Neural progenitor cell (in vitro differentiated cells): ENCODE data around the gene FAM234A. TPM values are rescaled to one million over a fixed set of nuclear protein-coding genes. Genes with fewer than 3 reads are reported as not detected.

Experiments
- DNase-seq: peaks from one replicate; pipeline ENCODE4 v3.0.0-alpha.2; 2016; ENCODE audit warnings: low spot score
- H2AFZ ChIP-seq: fragments of 200-600 bp; sonication (generic); replicated peaks from 2 replicates; pipeline ENCODE4 v1.6.1; 2016; ENCODE audit warnings: antibody characterized with exemption
- H3F3A ChIP-seq: fragments of 200-600 bp; sonication (generic); 2 replicates; pipeline ENCODE4 v1.6.1; 2016; ENCODE audit warnings: antibody characterized with exemption, low read depth
- H3K27ac ChIP-seq: fragments of 200-600 bp; sonication (generic); 2 replicates; pipeline ENCODE4 v1.5.1; 2016; ENCODE audit warnings: mild to moderate bottlenecking
- H3K27me3 ChIP-seq: fragments of 200-600 bp; sonication (generic); 2 replicates; pipeline ENCODE4 v1.6.1; 2016; ENCODE audit warnings: mild to moderate bottlenecking, moderate library complexity
- H3K36me3 ChIP-seq: fragments of 200-600 bp; sonication (generic); 2 replicates; pipeline ENCODE4 v1.5.1; 2016
- H3K4me1 ChIP-seq: fragments of 200-600 bp; sonication (generic); 2 replicates; pipeline ENCODE4 v1.6.1; 2016; ENCODE audit warnings: mixed run types
- H3K4me2 ChIP-seq: fragments of 200-600 bp; sonication (generic); 2 replicates; pipeline ENCODE4 v1.6.1; 2016
- H3K4me3 ChIP-seq: fragments of 200-600 bp; sonication (generic); 2 replicates; pipeline ENCODE4 v1.5.1; 2016
- H3K79me2 ChIP-seq: fragments of 200-600 bp; sonication (generic); 2 replicates; pipeline ENCODE4 v1.6.1; 2016; ENCODE audit warnings: low read depth
- H3K9ac ChIP-seq: fragments of 200-600 bp; sonication (generic); 2 replicates; pipeline ENCODE4 v1.6.1; 2016
- H3K9me3 ChIP-seq: fragments of 200-600 bp; sonication (generic); 2 replicates; pipeline ENCODE4 v1.5.1; 2016; ENCODE audit warnings: low read depth
- H4K20me1 ChIP-seq: fragments of 200-600 bp; sonication (generic); 2 replicates; pipeline ENCODE4 v1.6.1; 2016; ENCODE audit warnings: low read depth
- H3K27ac Mint-ChIP-seq: 3 replicates; pipeline ENCODE4 v1.8.0; 2021; ENCODE audit warnings: mixed read lengths
- H3K27me3 Mint-ChIP-seq: 2 replicates; pipeline ENCODE4 v1.8.0; 2022; ENCODE audit warnings: low read depth, mild to moderate bottlenecking, inconsistent platforms, moderate library complexity, mixed read lengths; ENCODE audit not compliant: insufficient read depth
- H3K36me3 Mint-ChIP-seq: 3 replicates; pipeline ENCODE4 v1.8.0; 2021; ENCODE audit warnings: mixed read lengths
- H3K4me1 Mint-ChIP-seq: 3 replicates; pipeline ENCODE4 v1.8.0; 2021; ENCODE audit warnings: mixed read lengths
- H3K4me3 Mint-ChIP-seq: 3 replicates; pipeline ENCODE4 v1.8.0; 2021; ENCODE audit warnings: mild to moderate bottlenecking, moderate library complexity, mixed read lengths
- H3K9me3 Mint-ChIP-seq: 3 replicates; pipeline ENCODE4 v1.8.0; 2020; ENCODE audit warnings: mixed read lengths
- CTCF ChIP-seq: fragments of 200-600 bp; sonication (generic); IDR thresholded peaks from 2 replicates; pipeline ENCODE4 v1.5.1; 2017; ENCODE audit warnings: antibody characterized with exemption, mild to moderate bottlenecking
- EZH2 ChIP-seq: fragments of 200-600 bp; sonication (generic); IDR thresholded peaks from 2 replicates; pipeline ENCODE4 v1.6.1; 2017; ENCODE audit warnings: antibody characterized with exemption, mild to moderate bottlenecking, moderate library complexity
- EZH2phosphoT487 ChIP-seq: fragments of 200-600 bp; sonication (generic); IDR thresholded peaks from 2 replicates; pipeline ENCODE4 v1.6.1; 2017; ENCODE audit warnings: antibody characterized with exemption
- total RNA-seq: library from RNA; depleted of rRNA; stranded (reverse); fragments of >200 nt; gene quantifications from 2 replicates; pipeline ENCODE4 v1.2.3, GENCODE V29; 2015; ENCODE audit warnings: low replicate concordance

Gene FAM234A
- total RNA-seq, 1 donor from 2014 or later: 115 TPM

- no peaks in the 10 kb centered on the region for H3F3A ChIP-seq
- no peak overlapping the region for H3K4me2 ChIP-seq
- H4K20me1 ChIP-seq: no peaks in the 10 kb centered on the region
- no peaks in the 10 kb centered on the region for H3K4me1 ChIP-seq
- Mint-ChIP-seq H3K27ac (no peak overlapping the region), H3K4me1 (no peaks in the 10 kb centered on the region), H3K27me3 (peaks cover 2% of the 10 kb centered on the region), H3K4me3 (no peak overlapping the region), H3K9me3 (no peaks in the 10 kb centered on the region), H3K36me3 (peaks cover 4% of the 10 kb centered on the region)
- H3K27me3 ChIP-seq: no peaks in the 10 kb centered on the region
- no peaks in the 10 kb centered on the region for H3K9me3 ChIP-seq
- no peak overlapping the region for H3K4me3 ChIP-seq
- TF ChIP-seq EZH2phosphoT487 (no peak), CTCF (no peak), EZH2 (no peak)
- DNase-seq: no peak
- no peak overlapping the region for H3K27ac ChIP-seq
- H3K79me2 ChIP-seq: no peaks in the 10 kb centered on the region
- no peak overlapping the region for H3K9ac ChIP-seq
- H3K36me3 ChIP-seq: no peaks in the 10 kb centered on the region
- no peak overlapping the region for H2AFZ ChIP-seq
Measured at GRCh38 chr16:293043-293775, 58.6 kb downstream of the FAM234A start.

GRCh38 chr16:296276-296675 is 61.7 kb downstream of the FAM234A start:
- no peaks in the 10 kb centered on the region for H3F3A ChIP-seq
- no peak overlapping the region for H3K4me3 ChIP-seq
- no peaks in the 10 kb centered on the region for H3K4me1 Mint-ChIP-seq
- H3K36me3 Mint-ChIP-seq: peaks cover 4% of the 10 kb centered on the region
- H3K27ac Mint-ChIP-seq: no peak overlapping the region
- no peaks in the 10 kb centered on the region for H3K9me3 ChIP-seq
- peaks cover 2% of the 10 kb centered on the region for H3K27me3 Mint-ChIP-seq
- H4K20me1 ChIP-seq: no peaks in the 10 kb centered on the region
- TF ChIP-seq EZH2phosphoT487 (no peak), EZH2 (no peak), CTCF (no peak)
- no peaks in the 10 kb centered on the region for H3K9me3 Mint-ChIP-seq
- no peak overlapping the region for H3K4me3 Mint-ChIP-seq
- no peak overlapping the region for H3K27ac ChIP-seq
- no peaks in the 10 kb centered on the region for H3K4me1 ChIP-seq
- DNase-seq: no peak
- H3K4me2 ChIP-seq: no peak overlapping the region
- H2AFZ ChIP-seq: no peak overlapping the region
- H3K9ac ChIP-seq: no peak overlapping the region
- no peaks in the 10 kb centered on the region for H3K79me2 ChIP-seq
- no peaks in the 10 kb centered on the region for H3K27me3 ChIP-seq
- no peaks in the 10 kb centered on the region for H3K36me3 ChIP-seq

GRCh38 chr16:296806-297510 is 62.3 kb downstream of the FAM234A start:
- H3K4me1 ChIP-seq: no peaks in the 10 kb centered on the region
- H3K27ac Mint-ChIP-seq: no peak overlapping the region
- no peak overlapping the region for H3K4me2 ChIP-seq
- H3F3A ChIP-seq: no peaks in the 10 kb centered on the region
- peaks cover 2% of the 10 kb centered on the region for H3K27me3 Mint-ChIP-seq
- peaks cover 3% of the 10 kb centered on the region for H3K36me3 Mint-ChIP-seq
- no peak for TF ChIP-seq EZH2phosphoT487
- no peak for TF ChIP-seq EZH2
- TF ChIP-seq CTCF: no peak
- no peaks in the 10 kb centered on the region for H3K27me3 ChIP-seq
- no peaks in the 10 kb centered on the region for H3K9me3 Mint-ChIP-seq
- H3K4me3 ChIP-seq: no peak overlapping the region
- no peaks in the 10 kb centered on the region for H4K20me1 ChIP-seq
- no peak for DNase-seq
- no peaks in the 10 kb centered on the region for H3K79me2 ChIP-seq
- no peak overlapping the region for H2AFZ ChIP-seq
- no peaks in the 10 kb centered on the region for H3K4me1 Mint-ChIP-seq
- no peak overlapping the region for H3K27ac ChIP-seq
- H3K4me3 Mint-ChIP-seq: no peak overlapping the region
- H3K36me3 ChIP-seq: no peaks in the 10 kb centered on the region
- no peak overlapping the region for H3K9ac ChIP-seq
- no peaks in the 10 kb centered on the region for H3K9me3 ChIP-seq
